ENCODE data around the gene NTSR1. TPM values are rescaled to one million over a fixed set of nuclear protein-coding genes. Genes with fewer than 3 reads are reported as not detected.
"Not testable (repeated sequence)": the region's sequence is repeated elsewhere in the genome, so short reads cannot be mapped to it uniquely, and the experiment has no call there.

Gene NTSR1
- total and polyA plus RNA-seq, 3 donors from 2014 or later: 0.41 to 1.3 (median 0.81) TPM

DNA sequence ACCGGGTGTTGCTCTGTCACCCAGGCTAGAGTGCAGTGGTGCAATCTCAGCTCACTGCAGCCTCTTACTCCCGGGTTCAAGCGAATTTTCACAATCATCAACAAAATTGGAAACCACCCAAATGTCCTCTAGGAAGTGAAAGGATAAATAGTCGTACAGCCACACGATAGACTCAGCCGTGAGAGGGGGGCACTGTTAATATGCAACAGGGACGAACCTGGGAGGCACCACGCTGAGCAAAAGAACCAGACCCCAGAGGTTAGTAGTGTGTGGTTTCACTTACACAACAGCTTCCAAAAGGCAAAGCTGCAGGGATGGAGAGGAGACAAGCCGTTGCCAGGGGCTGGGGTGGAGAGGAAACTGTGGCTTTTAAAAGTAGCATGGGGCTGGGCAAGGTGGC lies 30.1 kb upstream of the NTSR1 start:
- Histone ChIP-seq H3K27me3 (no peaks in the 10 kb centered on the region), H3K27ac (no peak overlapping the region), H3K4me1 (no peaks in the 10 kb centered on the region), H3K4me3 (no peak overlapping the region), H3K9me3 (no peaks in the 10 kb centered on the region), H3K36me3 (ENCODE audit: low read depth, missing control alignments) (no peaks in the 10 kb centered on the region)
- intact Hi-C loops (cut with DNase I; ENCODE audit: low total_unique reads): no loop called here
- DNase-seq: no peak
- WGBS, 2 donors: 69 to 72% methylated on average over 9 of the region's 9 CpGs
- TF ChIP-seq POLR2A (IDR thresholded peaks at IDR 0.05): no peak
- no peak for TF ChIP-seq CTCF (IDR thresholded peaks at IDR 0.05)

DNA sequence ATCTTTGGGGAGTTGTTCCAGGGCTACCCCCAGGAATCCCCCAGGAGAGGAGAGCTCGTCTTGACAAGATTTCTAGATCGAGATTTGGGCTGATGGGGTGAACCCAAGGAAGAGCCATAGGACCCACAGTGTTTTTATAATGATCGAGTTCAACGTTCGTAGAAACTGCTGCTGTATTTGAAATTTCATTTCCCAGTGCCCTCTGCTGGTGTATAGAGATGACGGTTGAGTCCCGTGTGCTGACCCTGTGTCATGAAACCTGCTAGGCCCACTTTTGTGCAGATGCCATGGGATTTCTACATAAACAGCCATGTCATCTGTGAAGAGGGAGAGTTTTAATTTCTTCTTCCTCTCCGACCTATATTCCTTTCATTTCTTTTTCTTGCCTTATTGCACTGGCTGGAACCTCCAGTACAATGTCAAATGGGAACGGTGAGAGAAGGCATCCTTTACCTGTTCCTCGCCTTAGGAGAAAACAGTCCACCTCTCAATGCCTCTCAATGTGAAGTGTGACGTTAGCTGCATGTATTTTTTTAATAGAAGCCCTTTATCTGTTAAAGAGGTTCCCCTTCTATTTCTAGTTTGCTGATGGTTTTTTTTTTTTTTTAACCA lies 28.6 kb upstream of the NTSR1 start:
- no peak overlapping the region for H3K4me3 ChIP-seq
- H3K27me3 ChIP-seq: no peaks in the 10 kb centered on the region
- no peaks in the 10 kb centered on the region for H3K9me3 ChIP-seq
- TF ChIP-seq CTCF (IDR thresholded peaks at IDR 0.05): no peak
- no peak for TF ChIP-seq POLR2A (IDR thresholded peaks at IDR 0.05)
- no peak overlapping the region for H3K27ac ChIP-seq
- H3K36me3 ChIP-seq (ENCODE audit: low read depth, missing control alignments): no peaks in the 10 kb centered on the region
- 94 to 96% methylated on average over 11 of the region's 11 CpGs for WGBS, 2 donors
- intact Hi-C loops (cut with DNase I; ENCODE audit: low total_unique reads): no loop called here
- DNase-seq: no peak
- no peaks in the 10 kb centered on the region for H3K4me1 ChIP-seq

GRCh38 chr20:62682912-62683517 lies 25.6 kb upstream of the NTSR1 start:
- Histone ChIP-seq H3K9me3 (no peaks in the 10 kb centered on the region), H3K36me3 (ENCODE audit: low read depth, missing control alignments) (no peaks in the 10 kb centered on the region), H3K4me3 (no peak overlapping the region), H3K27ac (no peak overlapping the region), H3K4me1 (no peaks in the 10 kb centered on the region), H3K27me3 (no peaks in the 10 kb centered on the region)
- WGBS, 2 donors: 90 to 91% methylated on average over 23 to 30 of the region's 30 CpGs
- intact Hi-C loops (cut with DNase I; ENCODE audit: low total_unique reads): no loop called here
- no peak for DNase-seq
- no peak for TF ChIP-seq POLR2A (IDR thresholded peaks at IDR 0.05)
- TF ChIP-seq CTCF (IDR thresholded peaks at IDR 0.05): no peak

GRCh38 chr20:62683660-62684322 lies 24.8 kb upstream of the NTSR1 start:
- H3K4me3 ChIP-seq; H3K27me3 ChIP-seq; H3K36me3 ChIP-seq (ENCODE audit: low read depth, missing control alignments); DNase-seq; intact Hi-C loops (cut with DNase I; ENCODE audit: low total_unique reads); H3K27ac ChIP-seq; H3K4me1 ChIP-seq; H3K9me3 ChIP-seq: not testable (repeated sequence)
- WGBS, 2 donors: 91 to 97% methylated on average over 36 to 42 of the region's 52 CpGs

DNA sequence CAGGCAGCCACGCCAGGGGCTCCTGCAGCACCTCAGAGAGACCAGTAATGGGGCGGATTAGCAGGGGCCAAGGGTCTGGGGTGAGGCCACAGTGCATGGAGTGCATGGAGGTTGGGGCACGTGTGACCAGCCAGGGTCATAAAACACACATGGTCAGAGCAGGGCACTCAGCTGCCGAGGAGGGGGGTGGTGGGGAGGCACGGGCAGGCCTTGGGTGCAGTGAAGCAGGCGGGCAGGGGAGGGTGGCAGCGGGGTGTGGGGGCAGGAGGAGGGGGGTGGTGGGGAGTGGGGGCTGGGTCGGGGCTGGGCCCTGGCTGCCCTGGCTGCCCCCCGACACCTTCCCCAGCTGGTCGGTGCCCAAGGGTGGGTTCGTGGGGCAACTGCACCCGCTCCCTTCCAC lies 23.7 kb upstream of the NTSR1 start:
- Histone ChIP-seq H3K4me3 (no peak overlapping the region), H3K9me3 (no peaks in the 10 kb centered on the region), H3K27ac (no peak overlapping the region), H3K27me3 (no peaks in the 10 kb centered on the region), H3K4me1 (no peaks in the 10 kb centered on the region), H3K36me3 (ENCODE audit: low read depth, missing control alignments) (no peaks in the 10 kb centered on the region)
- TF ChIP-seq CTCF (IDR thresholded peaks at IDR 0.05) (no peak), POLR2A (IDR thresholded peaks at IDR 0.05) (no peak)
- 63 to 70% methylated on average over 4 to 10 of the region's 12 CpGs for WGBS, 2 donors
- intact Hi-C loops (cut with DNase I; ENCODE audit: low total_unique reads): no loop called here
- no peak for DNase-seq

Data from testis (tissue), 3 donors.